GM12864 (cell line): Measurements from ENCODE around the gene COX18.

ENCODE experiments used
- DNase-seq: peaks from one replicate; pipeline ENCODE4 v3.0.0-alpha.2; 2011; ENCODE audit warnings: low read depth
- H3K4me3 ChIP-seq: 2 replicates; pipeline ENCODE4 v1.5.1; 2011; ENCODE audit warnings: mild to moderate bottlenecking, low read depth, low read length, control low read depth
- TF ChIP-seq, protein P1 (sequence below): IDR thresholded peaks from 2 replicates; pipeline ENCODE4 v1.5.1; 2011; ENCODE audit warnings: low read depth, mild to moderate bottlenecking, moderate library complexity, low read length, control low read depth, inconsistent platforms; ENCODE audit errors: missing control alignments

Gene COX18

GRCh38 chr4:73034896-73035295, 34.6 kb downstream of the COX18 start:
- TF ChIP-seq, protein P1, sequence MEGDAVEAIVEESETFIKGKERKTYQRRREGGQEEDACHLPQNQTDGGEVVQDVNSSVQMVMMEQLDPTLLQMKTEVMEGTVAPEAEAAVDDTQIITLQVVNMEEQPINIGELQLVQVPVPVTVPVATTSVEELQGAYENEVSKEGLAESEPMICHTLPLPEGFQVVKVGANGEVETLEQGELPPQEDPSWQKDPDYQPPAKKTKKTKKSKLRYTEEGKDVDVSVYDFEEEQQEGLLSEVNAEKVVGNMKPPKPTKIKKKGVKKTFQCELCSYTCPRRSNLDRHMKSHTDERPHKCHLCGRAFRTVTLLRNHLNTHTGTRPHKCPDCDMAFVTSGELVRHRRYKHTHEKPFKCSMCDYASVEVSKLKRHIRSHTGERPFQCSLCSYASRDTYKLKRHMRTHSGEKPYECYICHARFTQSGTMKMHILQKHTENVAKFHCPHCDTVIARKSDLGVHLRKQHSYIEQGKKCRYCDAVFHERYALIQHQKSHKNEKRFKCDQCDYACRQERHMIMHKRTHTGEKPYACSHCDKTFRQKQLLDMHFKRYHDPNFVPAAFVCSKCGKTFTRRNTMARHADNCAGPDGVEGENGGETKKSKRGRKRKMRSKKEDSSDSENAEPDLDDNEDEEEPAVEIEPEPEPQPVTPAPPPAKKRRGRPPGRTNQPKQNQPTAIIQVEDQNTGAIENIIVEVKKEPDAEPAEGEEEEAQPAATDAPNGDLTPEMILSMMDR = no peak
- DNase-seq = no peak

GRCh38 chr4:73028621-73029020, 40.9 kb downstream of the COX18 start:
- TF ChIP-seq, protein P1 = no peak
- H3K4me3 ChIP-seq = no peak overlapping the region
- DNase-seq = no peak

More at GRCh38 chr4:73034896-73035295, 34.6 kb downstream of the COX18 start:
- H3K4me3 ChIP-seq = no peak overlapping the region

DNA sequence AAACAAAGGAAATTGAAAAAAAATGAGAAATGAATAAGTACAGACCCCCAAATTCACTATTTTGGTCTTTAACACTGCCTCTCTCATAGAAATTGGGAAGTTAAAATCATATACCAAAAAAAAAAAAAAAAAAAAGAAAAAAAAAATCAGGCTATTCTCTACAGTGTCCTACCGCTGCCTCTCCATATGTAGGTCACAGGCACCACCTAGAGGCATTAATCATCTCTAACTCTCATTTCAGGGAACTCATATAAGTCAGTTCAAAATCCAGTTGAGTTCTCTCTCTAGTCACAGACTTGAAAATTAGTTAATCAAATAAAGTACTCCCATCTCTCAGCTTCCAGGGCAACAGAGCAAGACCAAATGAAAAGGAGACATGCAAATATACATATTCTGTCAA, 47.9 kb downstream of the COX18 start:
- TF ChIP-seq, protein P1 = peak; percentile 39
- no peak overlapping the region for H3K4me3 ChIP-seq
- peak; percentile 13 for DNase-seq

DNA sequence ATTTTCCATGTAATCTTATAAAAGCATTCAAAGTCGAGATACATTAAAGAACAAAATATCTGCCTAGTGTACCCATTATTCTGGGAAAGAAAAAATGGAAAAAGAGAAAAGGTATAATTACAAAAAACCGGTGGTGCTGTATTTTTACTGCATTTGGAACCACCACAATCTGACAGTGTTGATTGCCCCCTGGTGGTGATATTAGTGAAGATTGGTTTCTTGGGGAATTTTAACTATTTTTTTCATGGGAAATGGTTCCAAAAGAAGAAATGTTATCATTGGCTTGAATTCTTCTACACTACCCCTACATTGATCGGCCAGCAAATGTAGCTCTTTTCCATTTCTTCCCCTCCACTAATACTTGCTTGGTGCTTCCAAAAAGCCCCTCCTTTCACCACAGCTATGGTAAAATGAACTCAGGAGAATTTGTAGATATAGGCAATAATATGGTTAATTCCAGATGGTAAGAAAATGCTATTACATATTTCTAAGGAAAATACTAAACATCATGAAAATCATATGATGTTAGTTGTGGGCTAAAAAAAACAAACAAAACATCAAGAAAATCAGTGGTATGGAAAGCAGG, 50.0 kb downstream of the COX18 start:
- no peak overlapping the region for H3K4me3 ChIP-seq
- DNase-seq = no peak
- TF ChIP-seq, protein P1 = peak; percentile 54

- TF ChIP-seq, protein P1 = no peak
These were observed 50.9 kb downstream of the COX18 start for GRCh38 chr4:73018595-73018994.

DNA sequence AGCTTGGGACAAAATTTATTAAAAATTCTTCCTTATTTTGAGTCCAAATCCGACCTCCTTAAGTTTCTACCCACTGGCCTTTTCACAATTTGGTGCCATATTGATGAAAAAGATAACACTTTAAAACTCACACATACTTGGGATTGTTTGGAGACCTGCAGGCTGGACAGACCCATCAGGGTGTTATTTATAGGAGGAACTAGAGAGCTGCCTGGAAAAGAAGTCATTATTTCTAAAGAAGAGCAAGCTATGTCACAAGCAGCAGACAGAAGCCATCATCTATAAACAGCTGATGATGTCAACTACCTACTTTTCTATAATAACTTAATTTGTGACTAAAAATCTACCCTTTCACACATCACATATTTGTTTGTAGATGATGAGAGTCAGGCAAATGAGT, 56.2 kb downstream of the COX18 start:
- DNase-seq = no peak
- H3K4me3 ChIP-seq = no peak overlapping the region
- TF ChIP-seq, protein P1 = no peak

More at GRCh38 chr4:73018595-73018994, 50.9 kb downstream of the COX18 start:
- DNase-seq = no peak
- H3K4me3 ChIP-seq = no peak overlapping the region

DNA sequence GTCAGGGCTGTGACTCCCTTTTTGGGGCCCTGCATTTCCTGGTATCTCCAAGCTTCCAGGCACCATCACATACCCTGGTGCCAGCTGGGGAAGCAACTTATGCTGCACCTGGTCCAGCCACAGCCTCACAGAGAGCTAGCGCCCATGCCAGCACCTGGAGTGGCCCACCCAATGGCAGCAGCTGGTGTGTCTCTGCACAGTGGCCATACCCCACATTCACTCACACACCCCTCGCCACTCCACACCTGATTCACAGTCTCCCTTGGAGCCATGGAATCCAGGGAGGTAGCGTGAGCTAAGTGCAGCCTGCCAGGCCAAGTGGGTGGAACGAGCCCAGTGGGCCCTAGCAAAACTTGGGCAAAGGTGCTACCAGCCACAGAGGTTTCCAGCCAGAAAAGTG, 56.8 kb downstream of the COX18 start:
- no peak overlapping the region for H3K4me3 ChIP-seq
- TF ChIP-seq, protein P1 = no peak
- DNase-seq = no peak
